HG02623 (cell line): ENCODE results near the gene SEMA6B.

Experiments
- ATAC-seq: cut with Tn5 transposase; IDR thresholded peaks from one replicate; pipeline ENCODE4 v1.9.1; 2021; ENCODE audit warnings: moderate library complexity; ENCODE audit not compliant: unreplicated experiment

SEMA6B gene

GRCh38 chr19:4494691-4495064 lies 64.8 kb downstream of the SEMA6B start:
- ATAC-seq: no peak

GRCh38 chr19:4493929-4494690 lies 65.4 kb downstream of the SEMA6B start:
- ATAC-seq: no peak

DNA sequence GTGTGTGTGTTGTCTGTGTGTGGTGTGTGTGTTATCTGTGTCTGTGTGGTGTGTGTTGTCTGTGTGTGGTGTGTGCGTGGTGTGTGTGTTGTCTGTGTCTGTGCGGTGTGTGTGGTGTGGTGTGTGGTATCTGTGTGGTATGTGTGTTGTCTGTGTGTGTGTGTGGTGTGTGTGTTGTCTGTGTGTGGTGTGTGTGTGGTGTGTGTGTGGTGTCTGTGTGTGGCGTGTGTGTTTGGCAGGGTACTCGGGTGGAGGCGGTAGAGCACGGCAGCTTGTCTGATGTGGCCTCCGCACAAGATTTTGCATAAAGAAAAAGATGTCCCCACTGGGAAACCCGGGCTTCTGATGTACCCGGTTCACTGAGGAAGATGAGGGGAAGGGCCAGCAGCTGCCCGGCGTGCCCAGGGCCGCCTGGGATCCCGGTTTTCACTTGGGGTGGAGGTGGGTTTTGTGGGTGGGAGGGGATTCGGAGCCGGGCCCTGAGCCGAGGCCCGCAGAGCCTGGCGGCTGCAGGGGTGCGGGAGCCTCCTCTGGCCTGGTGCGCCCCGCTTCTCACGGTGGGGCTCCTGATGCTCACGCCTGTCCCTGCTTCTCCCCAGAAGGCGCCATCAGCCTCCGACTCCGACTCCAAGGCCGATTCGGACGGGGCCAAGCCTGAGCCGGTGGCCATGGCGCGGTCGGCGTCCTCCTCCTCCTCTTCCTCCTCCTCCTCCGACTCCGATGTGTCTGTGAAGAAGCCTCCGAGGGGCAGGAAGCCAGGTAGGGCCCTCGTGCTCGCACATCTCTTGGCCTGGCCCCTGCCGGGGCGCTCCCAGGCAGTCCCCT lies 66.2 kb downstream of the SEMA6B start:
- ATAC-seq: no peak
